HEK293T (cell line): ENCODE data around the gene MAP3K1.

Experiments
- CTCF ChIA-PET: fragments of 350-600 bp; formaldehyde crosslinking; extraction: SDS; loops from one replicate; lab custom pipeline; 2021; ENCODE audit warnings: antibody characterized with exemption, inconsistent platforms; lab: Yijun Ruan, JAX
- POLR2A ChIA-PET: fragments of 350-600 bp; formaldehyde crosslinking; extraction: SDS; loops from one replicate; lab custom pipeline; 2020; ENCODE audit warnings: antibody characterized with exemption, inconsistent platforms; lab: Yijun Ruan, JAX
- DNase-seq: peaks from one replicate; pipeline ENCODE4 v3.0.0; 2012; ENCODE audit warnings: mixed read lengths; ENCODE audit errors: extremely low spot score
- ARNT ChIP-seq: fragments of 450-650 bp; IDR thresholded peaks from 2 replicates; pipeline ENCODE4 v1.6.1; 2017; ENCODE audit warnings: mild to moderate bottlenecking
- BHLHE40 ChIP-seq: fragments of 450-650 bp; IDR thresholded peaks from 2 replicates; pipeline ENCODE4 v1.6.1; 2016; ENCODE audit warnings: mild to moderate bottlenecking, moderate library complexity, borderline replicate concordance
- CTBP1 ChIP-seq: fragments of 450-650 bp; IDR thresholded peaks from 2 replicates; pipeline ENCODE4 v1.6.1; 2016; ENCODE audit warnings: borderline replicate concordance
- ELF4 ChIP-seq: fragments of 450-650 bp; IDR thresholded peaks from 2 replicates; pipeline ENCODE4 v1.6.1; 2017; ENCODE audit warnings: antibody characterized with exemption
- FOXA1 ChIP-seq: fragments of 450-650 bp; IDR thresholded peaks from 2 replicates; pipeline ENCODE4 v1.6.1; 2016; ENCODE audit warnings: mild to moderate bottlenecking
- FOXK2 ChIP-seq: fragments of 450-650 bp; IDR thresholded peaks from 2 replicates; pipeline ENCODE4 v1.6.1; 2016; ENCODE audit warnings: mild to moderate bottlenecking
- FOXM1 ChIP-seq: fragments of 450-650 bp; IDR thresholded peaks from 2 replicates; pipeline ENCODE4 v1.6.1; 2017; ENCODE audit warnings: mild to moderate bottlenecking, borderline replicate concordance
- HDGF ChIP-seq: fragments of 450-650 bp; IDR thresholded peaks from 2 replicates; pipeline ENCODE4 v1.6.1; 2017; ENCODE audit warnings: antibody characterized with exemption, borderline replicate concordance
- L3MBTL2 ChIP-seq: fragments of 450-650 bp; conservative IDR thresholded peaks from 2 replicates; pipeline ENCODE4 v1.6.1; 2016; ENCODE audit warnings: mild to moderate bottlenecking
- LEF1 ChIP-seq: fragments of 450-650 bp; IDR thresholded peaks from 2 replicates; pipeline ENCODE4 v1.6.1; 2017; ENCODE audit warnings: mild to moderate bottlenecking, borderline replicate concordance
- NFRKB ChIP-seq: fragments of 450-650 bp; IDR thresholded peaks from 2 replicates; pipeline ENCODE4 v1.6.1; 2016; ENCODE audit warnings: mild to moderate bottlenecking, moderate library complexity
- PKNOX1 ChIP-seq: fragments of 450-650 bp; IDR thresholded peaks from 2 replicates; pipeline ENCODE4 v1.6.1; 2016
- SP1 ChIP-seq: fragments of 450-650 bp; IDR thresholded peaks from 2 replicates; pipeline ENCODE4 v1.6.1; 2017
- SUZ12 ChIP-seq: fragments of 450-650 bp; IDR thresholded peaks from 2 replicates; pipeline ENCODE4 v1.6.1; 2016; ENCODE audit warnings: mild to moderate bottlenecking
- TARDBP ChIP-seq: fragments of 450-650 bp; IDR thresholded peaks from 2 replicates; pipeline ENCODE4 v1.6.1; 2016
- ZNF384 ChIP-seq: fragments of 450-650 bp; IDR thresholded peaks from 2 replicates; pipeline ENCODE4 v1.6.1; 2016

MAP3K1 gene

GRCh38 chr5:56919942-56920662 lies 104.8 kb downstream of the MAP3K1 start:
- DNase-seq = no peak
- ChIA-PET CTCF (no interaction called here), POLR2A (interaction anchor here (1.6 kb wide), 1 partner anchor 10 kb away, joined by 8 read pairs; the partner anchor contains the start of gene SETD9)
- TF ChIP-seq L3MBTL2 (no peak), LEF1 (no peak), ARNT (no peak), TARDBP (no peak), FOXK2 (no peak), SUZ12 (no peak), BHLHE40 (no peak)

GRCh38 chr5:56922922-56923321 lies 107.6 kb downstream of the MAP3K1 start:
- ChIA-PET POLR2A (interaction anchor here (2.1 kb wide), 1 partner anchor 13 kb away, joined by 11 read pairs; the partner anchor contains the start of gene SETD9), CTCF (no interaction called here)
- no peak for DNase-seq
- TF ChIP-seq ARNT (no peak), FOXM1 (no peak), FOXA1 (no peak), FOXK2 (no peak), BHLHE40 (no peak), ELF4 (no peak)

- no peak for DNase-seq
- ChIA-PET POLR2A (interaction anchor here (2.4 kb wide), 1 partner anchor 25 kb away, joined by 7 read pairs; the partner anchor contains the start of gene SETD9), CTCF (no interaction called here)
- TF ChIP-seq BHLHE40 (no peak), L3MBTL2 (no peak)
These were observed 119.0 kb downstream of the MAP3K1 start for GRCh38 chr5:56934325-56934724.

GRCh38 chr5:56938858-56939257 lies 123.5 kb downstream of the MAP3K1 start:
- ChIA-PET POLR2A (no interaction called here), CTCF (no interaction called here)
- no peak for DNase-seq
- TF ChIP-seq TARDBP (no peak), LEF1 (no peak), FOXK2 (no peak), CTBP1 (no peak), ZNF384 (no peak), FOXA1 (no peak), NFRKB (no peak), BHLHE40 (no peak), ARNT (no peak), HDGF (no peak), PKNOX1 (no peak), SUZ12 (no peak), FOXM1 (no peak), L3MBTL2 (no peak), ELF4 (no peak), SP1 (no peak)

GRCh38 chr5:56941981-56942380 lies 126.6 kb downstream of the MAP3K1 start:
- TF ChIP-seq FOXK2 (no peak), HDGF (no peak), TARDBP (no peak), FOXA1 (no peak), SUZ12 (no peak), BHLHE40 (no peak), PKNOX1 (no peak), LEF1 (no peak), L3MBTL2 (no peak), FOXM1 (no peak), NFRKB (no peak), CTBP1 (no peak), ZNF384 (no peak)
- ChIA-PET POLR2A (no interaction called here), CTCF (no interaction called here)
- DNase-seq = no peak
